BJ (cell line): ENCODE data around the gene DCAF4L1. TPM values are rescaled to one million over a fixed set of nuclear protein-coding genes. Genes with fewer than 3 reads are reported as not detected.

ENCODE experiments used
- CTCF ChIA-PET: fragments of 350-600 bp; formaldehyde crosslinking; extraction: SDS; loops from one replicate; lab custom pipeline; 2021; ENCODE audit warnings: antibody characterized with exemption, inconsistent platforms; lab: Yijun Ruan, JAX
- POLR2A ChIA-PET: fragments of 300-600 bp; sonication (Branson Sonifier 250); formaldehyde crosslinking; extraction: SDS; loops from one replicate; lab custom pipeline; 2021; ENCODE audit warnings: antibody characterized with exemption; lab: Charles Lee
- DNase-seq: peaks from one replicate; pipeline ENCODE4 v3.0.0-alpha.2; 2011; ENCODE audit warnings: low read depth
- H3K27me3 ChIP-seq: 2 replicates; pipeline ENCODE4 v1.6.0; 2011; ENCODE audit warnings: low read length; ENCODE audit not compliant: control insufficient read depth, insufficient read depth
- H3K36me3 ChIP-seq: 2 replicates; pipeline ENCODE4 v1.5.1; 2011; ENCODE audit warnings: low read length; ENCODE audit not compliant: control insufficient read depth, insufficient read depth
- H3K4me3 ChIP-seq: 2 replicates; pipeline ENCODE4 v1.5.1; 2011; ENCODE audit warnings: low read depth, mild to moderate bottlenecking, control low read depth, low read length
- CTCF ChIP-seq: IDR thresholded peaks from 2 replicates; pipeline ENCODE4 v1.5.1; 2011; ENCODE audit warnings: low read depth, mild to moderate bottlenecking, control low read depth, inconsistent platforms, low read length, moderate library complexity; ENCODE audit not compliant: insufficient read depth
- polyA plus RNA-seq: library from polyadenylated mRNA; depleted of rRNA; stranded (reverse); fragments of >200 nt; gene quantifications from 2 replicates; pipeline ENCODE4 v1.2.3, GENCODE V29; 2011

Gene DCAF4L1
- polyA plus RNA-seq, 1 experiment = 0.04 TPM

- peak overlapping the region; percentile 79 for H3K4me3 ChIP-seq
- 0 out of 2 replicates have a peak, but pooled peaks cover 2% of the 10 kb centered on the region for H3K36me3 ChIP-seq
- ChIA-PET CTCF (interaction anchor here (0.9 to 1.5 kb wide), 4 partner anchors 12 to 49 kb away, joined by 3 read pairs; no protein-coding TSS in a partner anchor), POLR2A (no interaction called here)
- peaks cover 4% of the 10 kb centered on the region for H3K27me3 ChIP-seq
- no peak for TF ChIP-seq CTCF
- DNase-seq = no peak
These were observed 45.9 kb upstream of the DCAF4L1 start for GRCh38 chr4:41935652-41936021.

- POLR2A ChIA-PET = no interaction called here
- CTCF ChIA-PET = interaction anchor here (0.7 to 0.9 kb wide), 3 partner anchors 25 to 1548 kb away, joined by 3 read pairs; no protein-coding TSS in a partner anchor
- no peak for TF ChIP-seq CTCF
- 0 out of 2 replicates have a peak, but pooled peaks cover 2% of the 10 kb centered on the region for H3K36me3 ChIP-seq
- no peak overlapping the region for H3K4me3 ChIP-seq
- no peak for DNase-seq
- no peaks in the 10 kb centered on the region for H3K27me3 ChIP-seq
These were observed 42.4 kb upstream of the DCAF4L1 start for GRCh38 chr4:41939016-41939626.

- H3K36me3 ChIP-seq = 0 out of 2 replicates have a peak, but pooled peaks cover 2% of the 10 kb centered on the region
- POLR2A ChIA-PET = no interaction called here
These were observed 40.7 kb upstream of the DCAF4L1 start for GRCh38 chr4:41940834-41941233.

GRCh38 chr4:41943506-41943905 is 38.0 kb upstream of the DCAF4L1 start:
- no peak for DNase-seq
- Histone ChIP-seq H3K36me3 (0 out of 2 replicates have a peak, but pooled peaks cover 2% of the 10 kb centered on the region), H3K27me3 (no peaks in the 10 kb centered on the region), H3K4me3 (no peak overlapping the region)
- ChIA-PET POLR2A (no interaction called here), CTCF (no interaction called here)
- no peak for TF ChIP-seq CTCF

More at GRCh38 chr4:41940834-41941233, 40.7 kb upstream of the DCAF4L1 start:
- TF ChIP-seq CTCF = no peak
- H3K4me3 ChIP-seq = no peak overlapping the region
- H3K27me3 ChIP-seq = no peaks in the 10 kb centered on the region
- CTCF ChIA-PET = no interaction called here
- DNase-seq = no peak

- POLR2A ChIA-PET = no interaction called here
- TF ChIP-seq CTCF = no peak
- no peaks in the 10 kb centered on the region for H3K27me3 ChIP-seq
- no peak for DNase-seq
- 0 out of 2 replicates have a peak, but pooled peaks cover under 1% of the 10 kb centered on the region for H3K36me3 ChIP-seq
- H3K4me3 ChIP-seq = no peak overlapping the region
- CTCF ChIA-PET = interaction anchor here (1.2 kb wide), 1 partner anchor 13 kb away, joined by 3 read pairs; no protein-coding TSS in a partner anchor
These were observed 37.5 kb upstream of the DCAF4L1 start for GRCh38 chr4:41944089-41944488.
